HG02943 (cell line): ENCODE data around the gene CABLES1.

Experiments used
- ATAC-seq: cut with Tn5 transposase; IDR thresholded peaks from one replicate; pipeline ENCODE4 v1.9.1; 2021; ENCODE audit warnings: mild to moderate bottlenecking, low read depth, moderate library complexity; ENCODE audit not compliant: unreplicated experiment

CABLES1 gene

DNA sequence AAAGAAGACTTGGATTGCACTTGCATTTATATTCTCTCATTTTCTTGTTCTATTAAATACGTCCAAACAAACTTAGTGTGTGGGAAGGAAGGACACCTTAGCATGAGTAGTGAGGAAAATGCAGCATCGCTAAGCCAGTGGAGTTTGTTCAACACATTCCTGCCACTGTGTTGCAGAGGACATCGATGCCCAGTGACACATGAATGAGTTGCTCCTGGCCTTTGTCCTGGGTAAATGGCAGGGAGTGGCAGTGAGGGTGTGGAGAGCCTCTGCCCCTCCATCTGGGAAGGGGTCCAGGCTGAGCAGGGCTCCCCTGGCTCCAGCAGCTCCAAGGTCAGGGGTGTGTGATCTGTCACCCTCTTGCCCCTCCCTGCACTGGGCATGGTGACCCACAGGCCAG, 75.9 kb downstream of the CABLES1 start:
- no peak for ATAC-seq

- ATAC-seq: no peak
These were observed 76.9 kb downstream of the CABLES1 start for GRCh38 chr18:23212161-23212560.

DNA sequence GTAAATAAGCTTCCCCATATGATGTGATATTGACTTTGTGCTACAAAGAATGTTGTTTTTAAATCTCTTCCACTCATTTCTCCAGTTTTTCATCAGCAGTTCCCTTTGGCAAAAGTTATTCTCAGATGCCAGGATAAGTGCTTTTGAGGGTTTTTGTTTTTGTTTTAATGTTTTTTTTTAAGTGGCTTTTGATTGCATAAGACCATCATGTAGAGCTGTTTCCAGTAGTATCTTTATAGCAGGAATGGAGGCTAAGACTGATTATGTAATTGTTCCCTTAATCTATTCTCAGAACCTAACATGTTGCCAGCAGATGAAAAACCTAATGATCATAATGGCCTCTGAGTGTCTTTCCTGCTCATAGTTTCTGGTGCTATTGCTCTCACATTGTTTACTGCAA, 77.9 kb downstream of the CABLES1 start:
- no peak for ATAC-seq

DNA sequence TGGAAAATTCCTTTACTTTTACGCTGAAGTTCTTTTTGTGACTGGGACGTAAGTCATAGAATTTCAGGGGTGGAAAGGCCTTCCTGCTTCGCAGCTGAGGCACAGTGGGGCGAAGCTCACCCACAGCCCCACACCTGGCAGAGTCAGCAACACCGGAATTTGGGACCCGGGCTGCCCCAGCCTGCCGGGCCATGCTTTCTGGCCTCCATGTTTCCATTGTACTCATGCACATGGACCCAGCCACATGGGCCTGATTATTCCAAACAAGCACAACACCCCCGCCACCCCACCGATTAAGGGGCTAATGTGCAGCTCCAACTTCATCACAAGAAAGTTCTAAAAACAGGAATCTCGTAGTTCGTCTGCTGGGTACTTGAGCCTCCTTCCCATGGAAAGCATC, 82.5 kb downstream of the CABLES1 start:
- ATAC-seq: no peak

DNA sequence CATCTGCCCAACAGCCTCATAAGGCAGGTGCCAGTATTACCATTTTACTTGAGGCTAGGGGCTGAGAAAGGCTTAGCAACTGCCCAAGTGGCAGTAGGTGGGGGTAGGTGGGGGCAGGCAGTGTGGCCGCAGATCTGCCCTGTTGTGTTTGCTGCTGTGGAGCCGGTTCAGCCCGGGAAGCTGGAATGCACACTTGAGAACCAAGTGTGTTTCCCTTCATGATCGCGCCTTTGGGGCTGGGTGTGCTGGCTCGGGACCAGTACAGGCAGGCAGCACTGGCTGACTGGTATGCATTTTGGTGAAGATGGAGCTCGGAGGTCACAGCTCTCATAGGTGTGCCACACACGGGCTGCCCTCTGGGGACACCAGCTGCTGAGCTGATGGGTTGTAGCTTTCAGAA, 85.1 kb downstream of the CABLES1 start:
- ATAC-seq: no peak

DNA sequence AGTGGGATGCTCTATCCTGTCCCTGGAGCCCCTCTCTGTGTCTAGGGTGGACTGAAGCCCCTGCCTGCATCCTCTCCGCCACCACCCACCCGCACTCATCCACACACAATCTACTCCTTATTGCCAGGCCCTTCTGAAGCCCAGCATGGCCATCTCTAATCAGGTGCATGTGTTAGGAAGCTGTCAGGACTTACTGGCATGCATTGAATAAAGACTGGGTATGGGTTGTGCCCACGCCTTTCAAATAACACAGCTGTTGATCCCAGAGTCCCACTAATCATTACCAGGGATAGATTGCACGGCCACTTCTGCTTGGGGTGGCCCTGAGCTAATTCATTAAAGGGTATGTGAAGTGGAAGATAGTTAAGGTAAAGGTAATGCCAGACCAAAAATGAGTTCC, 88.4 kb downstream of the CABLES1 start:
- no peak for ATAC-seq

DNA sequence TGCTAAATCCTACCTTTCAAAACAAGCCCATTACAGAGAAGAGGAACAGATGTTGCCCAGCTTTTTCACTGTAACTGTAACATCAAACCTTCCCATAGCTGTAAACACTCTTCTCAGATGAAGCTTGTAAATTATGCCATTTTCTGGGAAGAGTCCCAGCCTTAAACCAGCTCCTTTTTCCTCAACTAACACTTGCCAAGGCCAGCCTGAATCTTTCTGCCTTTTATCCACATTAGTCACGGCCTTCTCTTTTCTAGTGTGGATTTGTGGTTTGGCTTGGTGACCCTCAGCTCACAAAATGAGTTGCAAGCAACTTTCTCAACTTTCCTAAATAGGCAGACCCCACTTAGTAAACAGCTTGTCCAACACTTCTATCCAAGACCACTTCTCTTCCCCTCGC, 90.2 kb downstream of the CABLES1 start:
- no peak for ATAC-seq

DNA sequence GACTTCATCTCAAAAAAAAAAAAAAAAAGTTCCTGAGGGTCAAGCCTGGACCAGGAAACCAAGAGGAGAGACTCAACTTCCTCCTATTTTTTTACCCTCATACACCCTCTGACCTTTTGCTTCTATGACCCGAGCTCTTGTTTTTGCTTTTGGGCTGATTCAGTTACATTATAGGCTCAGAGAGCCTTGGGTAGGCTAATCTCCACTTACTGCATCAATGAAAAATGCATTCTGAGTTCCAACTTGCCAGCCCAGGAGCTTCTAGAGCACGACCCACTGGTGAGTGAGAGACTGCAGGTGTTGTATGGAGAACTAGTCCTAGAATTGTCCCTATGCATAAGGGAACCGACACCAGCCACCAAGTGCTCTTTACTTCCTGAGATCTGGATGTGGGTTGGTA, 91.1 kb downstream of the CABLES1 start:
- ATAC-seq: no peak

DNA sequence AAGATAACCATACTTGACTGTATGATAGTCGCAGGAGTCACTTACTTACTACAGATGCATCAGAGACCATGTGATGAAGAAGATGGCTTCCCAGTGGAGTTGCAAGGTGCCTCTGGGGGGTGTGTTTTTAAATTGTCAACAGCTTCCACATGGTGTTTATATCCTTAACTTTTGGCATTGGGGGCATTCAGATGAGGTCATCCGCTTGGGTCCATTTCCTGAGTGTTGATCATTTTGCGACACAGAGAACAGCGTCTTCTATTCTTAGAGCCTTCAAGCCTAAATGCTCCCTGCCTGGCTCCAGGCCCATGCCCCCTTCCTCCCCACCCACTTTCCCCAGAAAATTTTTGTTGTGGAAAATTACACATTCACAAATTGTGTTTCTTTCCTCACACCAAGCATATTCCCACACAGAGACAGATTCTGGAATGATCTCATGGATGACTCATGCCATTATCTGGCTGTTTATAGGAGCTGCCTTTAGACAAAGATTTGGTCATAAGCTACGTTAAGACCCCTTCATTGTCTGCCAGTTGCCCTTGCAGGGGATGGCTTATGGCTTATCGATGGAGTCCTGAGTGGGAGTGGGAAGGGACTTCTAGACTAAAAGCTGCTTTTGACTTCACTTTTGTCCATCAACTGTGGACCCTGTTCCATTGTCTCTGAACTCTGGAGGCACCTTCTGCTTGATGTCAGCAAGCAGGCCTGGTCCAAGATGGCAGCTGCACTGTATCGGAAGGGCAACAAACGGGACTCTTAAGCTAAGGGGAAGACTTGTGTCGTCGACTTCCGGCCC, 91.8 kb downstream of the CABLES1 start:
- ATAC-seq: no peak

- ATAC-seq: no peak
These were observed 92.4 kb downstream of the CABLES1 start for GRCh38 chr18:23227726-23228070.

DNA sequence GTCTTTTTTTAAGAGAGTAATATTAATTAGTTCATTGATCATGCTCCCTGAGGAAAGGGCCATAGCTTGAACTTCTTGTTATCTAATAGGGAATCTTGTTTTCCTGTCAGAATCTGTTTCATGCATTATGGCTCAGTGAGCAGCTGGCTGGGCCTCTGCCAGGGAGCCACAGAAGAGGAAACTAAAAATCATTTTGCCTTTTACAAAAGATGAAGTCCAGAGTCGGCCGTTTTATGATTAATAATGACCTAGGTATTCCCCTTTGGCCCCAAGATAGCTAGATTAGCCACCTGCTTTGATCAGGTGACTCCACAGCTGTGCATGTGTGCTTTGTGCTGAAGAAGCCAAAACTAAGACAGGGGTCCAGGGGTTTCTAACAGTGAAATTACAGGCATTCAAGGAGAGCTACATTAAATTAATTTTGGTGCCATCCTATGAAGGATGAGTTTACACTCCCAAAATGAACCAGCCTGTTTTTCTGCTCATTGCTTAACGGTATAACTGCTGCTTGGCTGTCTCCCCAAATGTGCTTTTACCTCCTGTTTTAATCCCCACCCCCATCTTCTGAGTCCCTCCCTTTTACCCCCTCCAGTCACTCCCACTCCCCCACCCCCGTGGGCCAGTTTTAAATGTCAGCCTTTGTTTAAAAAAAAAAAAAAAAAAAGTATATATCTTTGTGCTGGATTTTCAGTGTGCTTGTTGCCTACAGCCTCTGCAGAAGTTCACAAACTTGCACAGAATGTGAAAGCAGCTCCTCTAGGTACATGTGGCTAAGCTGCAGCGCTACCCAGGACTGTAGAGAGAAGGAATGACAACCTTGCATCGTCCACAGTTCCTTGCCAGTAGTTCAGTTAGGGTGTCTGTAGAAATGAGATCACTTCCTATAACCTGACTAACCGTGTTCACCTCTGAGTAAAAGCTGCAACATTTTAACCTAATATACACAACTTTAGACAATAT, 93.1 kb downstream of the CABLES1 start:
- ATAC-seq: peak; percentile 38

DNA sequence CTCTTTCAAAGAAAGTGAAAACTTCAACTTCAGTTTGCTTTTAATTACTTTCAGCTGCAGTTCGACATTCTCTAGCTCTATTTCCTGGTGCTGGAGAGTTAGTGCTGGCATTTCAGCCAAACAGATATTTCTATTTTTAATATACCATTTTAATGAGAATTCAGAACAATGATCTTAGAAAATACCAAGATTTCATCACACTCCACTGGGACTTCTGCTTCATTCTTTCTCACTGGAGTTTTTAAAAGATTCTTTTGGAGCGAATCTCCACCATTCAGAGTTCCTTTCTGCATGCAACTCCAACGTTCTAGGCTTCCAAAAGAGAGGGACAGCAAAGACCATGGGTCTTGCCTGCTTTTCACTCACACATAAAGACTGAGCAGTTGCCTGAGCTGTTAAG, 94.2 kb downstream of the CABLES1 start:
- no peak for ATAC-seq

GRCh38 chr18:23230686-23231085, 95.4 kb downstream of the CABLES1 start:
- ATAC-seq: no peak

- ATAC-seq: peak; percentile 78
These were observed 96.2 kb downstream of the CABLES1 start for GRCh38 chr18:23231340-23232021.

DNA sequence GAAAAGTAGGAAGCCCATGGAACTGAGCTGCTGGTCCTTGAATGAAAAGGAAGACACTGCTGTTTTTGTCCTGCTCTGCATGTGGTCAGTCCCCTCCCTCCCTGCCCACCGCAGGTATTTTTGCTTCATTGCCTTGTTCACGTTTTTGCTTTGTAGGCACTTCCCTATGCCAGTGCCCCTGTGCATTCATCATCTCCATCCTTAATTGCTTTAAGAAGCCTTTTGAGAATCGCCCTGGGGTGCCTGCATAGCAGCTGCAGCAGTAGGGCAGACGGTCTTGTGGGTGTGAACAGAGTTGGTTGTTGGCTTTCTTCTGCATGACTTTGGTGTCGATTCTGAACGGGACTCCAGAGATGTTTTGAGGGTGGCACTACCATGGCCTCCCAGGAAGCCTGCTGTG, 97.0 kb downstream of the CABLES1 start:
- ATAC-seq: no peak

DNA sequence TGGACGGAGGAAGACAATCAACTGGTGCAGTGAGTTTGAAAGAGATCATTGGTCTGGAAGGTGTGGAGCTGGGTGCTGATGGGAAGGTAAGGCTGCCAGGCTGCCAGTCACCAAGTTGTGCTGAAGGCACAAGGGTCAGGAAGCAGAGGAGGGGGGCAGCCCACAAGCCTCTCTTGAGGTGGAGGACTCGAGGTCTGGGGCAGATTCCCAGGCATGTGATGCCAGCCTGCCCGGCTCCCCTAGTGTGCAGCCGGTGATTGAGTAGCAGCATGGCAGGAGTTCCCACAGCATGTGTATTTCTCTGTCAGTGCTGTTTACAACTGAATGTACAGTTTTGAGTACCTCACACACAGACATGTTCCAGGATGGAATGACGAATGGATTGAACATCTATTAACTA, 99.3 kb downstream of the CABLES1 start:
- no peak for ATAC-seq

DNA sequence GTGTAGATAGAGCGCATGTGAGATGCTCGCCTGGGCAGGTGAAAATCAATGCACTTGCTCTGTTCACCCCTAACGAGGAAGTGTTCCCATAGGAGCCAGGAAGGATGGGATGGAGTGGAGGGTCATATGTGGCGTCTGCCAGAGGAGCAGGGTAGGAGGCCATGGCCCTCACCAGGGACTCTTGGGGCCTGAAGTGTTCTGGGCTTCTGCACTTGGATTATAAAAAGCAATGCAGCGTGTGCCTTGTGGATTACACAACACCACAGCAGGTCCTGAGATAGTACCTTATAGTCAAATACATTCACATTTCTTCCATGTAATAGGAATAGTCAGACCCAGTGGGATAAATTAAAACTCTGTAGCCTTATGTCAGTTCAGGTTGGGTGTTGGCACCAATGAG, 100.1 kb downstream of the CABLES1 start:
- ATAC-seq: no peak

- ATAC-seq: no peak
These were observed 100.6 kb downstream of the CABLES1 start for GRCh38 chr18:23235860-23236259.

DNA sequence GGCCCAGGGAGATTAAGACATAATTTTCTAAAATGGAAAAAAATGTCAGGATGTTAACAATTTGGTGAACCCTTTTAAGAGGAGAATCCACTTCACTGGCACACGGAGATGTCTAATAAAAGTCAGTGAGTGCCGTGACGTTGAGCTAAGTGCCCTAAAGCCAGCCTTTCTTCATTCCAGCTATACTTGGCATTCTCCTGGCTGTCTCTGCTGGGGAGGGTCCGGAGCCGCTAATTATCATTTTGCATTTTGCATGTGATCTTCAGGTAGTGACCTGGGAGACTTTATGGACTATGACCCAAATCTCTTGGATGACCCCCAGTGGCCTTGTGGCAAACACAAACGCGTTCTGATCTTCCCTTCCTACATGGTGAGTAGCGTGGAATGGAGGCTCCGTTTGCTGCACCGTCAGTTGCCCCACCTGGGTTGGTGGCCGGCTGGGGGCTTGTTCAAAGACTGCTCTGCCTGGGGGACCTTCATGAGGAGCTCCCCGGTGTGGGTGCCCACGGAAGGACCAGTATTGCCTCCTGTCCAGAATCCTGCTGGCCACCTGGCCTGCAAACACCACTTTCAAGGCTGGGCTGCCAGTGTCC, 101.7 kb downstream of the CABLES1 start:
- no peak for ATAC-seq

GRCh38 chr18:23237524-23238151, 102.4 kb downstream of the CABLES1 start:
- ATAC-seq: peak; percentile 71
